Progenitor cell of endocrine pancreas (in vitro differentiated cells): Measurements from ENCODE around the gene ANKS4B. TPM values are rescaled to one million over a fixed set of nuclear protein-coding genes. Genes with fewer than 3 reads are reported as not detected.
"Not testable (repeated sequence)": the region's sequence is repeated elsewhere in the genome, so short reads cannot be mapped to it uniquely, and the experiment has no call there.

Experiments
- DNase-seq: peaks from one replicate; pipeline ENCODE4 v3.0.0; 2021; ENCODE audit warnings: low spot score; ENCODE audit not compliant: unreplicated experiment
- H3K27ac Mint-ChIP-seq: 2 replicates; pipeline ENCODE4 v1.8.0; 2021; ENCODE audit warnings: mild to moderate bottlenecking, moderate library complexity, mixed read lengths
- H3K27me3 Mint-ChIP-seq: 2 replicates; pipeline ENCODE4 v1.8.0; 2021; ENCODE audit warnings: mixed read lengths
- H3K36me3 Mint-ChIP-seq: 2 replicates; pipeline ENCODE4 v1.8.0; 2022; ENCODE audit warnings: mixed read lengths; ENCODE audit not compliant: insufficient read depth
- H3K4me1 Mint-ChIP-seq: 2 replicates; pipeline ENCODE4 v1.8.0; 2021; ENCODE audit warnings: low read depth, mixed read lengths
- H3K4me3 Mint-ChIP-seq: 2 replicates; pipeline ENCODE4 v1.8.0; 2021; ENCODE audit warnings: low read depth, mild to moderate bottlenecking, moderate library complexity, mixed read lengths
- H3K9me3 Mint-ChIP-seq: 2 replicates; pipeline ENCODE4 v1.8.0; 2021; ENCODE audit warnings: low read depth, mixed read lengths
- CTCF ChIP-seq: fragments of 200-600 bp; sonication (generic); IDR thresholded peaks from one replicate; pipeline ENCODE4 v1.5.0; 2021; ENCODE audit warnings: antibody characterized with exemption, mild to moderate bottlenecking; ENCODE audit not compliant: unreplicated experiment
- total RNA-seq: library from RNA; stranded (reverse); gene quantifications from 2 replicates; pipeline ENCODE4 v1.2.1, GENCODE V29; 2021

The ANKS4B gene
- total RNA-seq, 1 donor from 2014 or later, result 4.6 TPM

- no peaks in the 10 kb centered on the region for H3K4me1 Mint-ChIP-seq
- H3K27ac Mint-ChIP-seq, result no peak overlapping the region
- no peaks in the 10 kb centered on the region for H3K27me3 Mint-ChIP-seq
- no peak for DNase-seq
- H3K9me3 Mint-ChIP-seq, result no peaks in the 10 kb centered on the region
- no peak for TF ChIP-seq CTCF
- no peak overlapping the region for H3K4me3 Mint-ChIP-seq
- H3K36me3 Mint-ChIP-seq, result no peaks in the 10 kb centered on the region
These were observed 44.2 kb upstream of the ANKS4B start for GRCh38 chr16:21189311-21189710.

GRCh38 chr16:21190013-21190412, 43.5 kb upstream of the ANKS4B start:
- TF ChIP-seq CTCF, result no peak
- no peak for DNase-seq
- H3K27ac Mint-ChIP-seq, result no peak overlapping the region
- no peaks in the 10 kb centered on the region for H3K4me1 Mint-ChIP-seq
- no peaks in the 10 kb centered on the region for H3K36me3 Mint-ChIP-seq
- H3K4me3 Mint-ChIP-seq, result no peak overlapping the region
- no peaks in the 10 kb centered on the region for H3K9me3 Mint-ChIP-seq
- H3K27me3 Mint-ChIP-seq, result no peaks in the 10 kb centered on the region

- DNase-seq, result no peak
- H3K4me1 Mint-ChIP-seq, result no peaks in the 10 kb centered on the region
- H3K36me3 Mint-ChIP-seq, result no peaks in the 10 kb centered on the region
- no peak for TF ChIP-seq CTCF
- no peak overlapping the region for H3K4me3 Mint-ChIP-seq
- no peaks in the 10 kb centered on the region for H3K9me3 Mint-ChIP-seq
- no peak overlapping the region for H3K27ac Mint-ChIP-seq
- H3K27me3 Mint-ChIP-seq, result no peaks in the 10 kb centered on the region
These were observed 42.9 kb upstream of the ANKS4B start for GRCh38 chr16:21190599-21190998.

- Mint-ChIP-seq H3K27me3 (no peaks in the 10 kb centered on the region), H3K27ac (no peak overlapping the region), H3K4me3 (no peak overlapping the region), H3K9me3 (no peaks in the 10 kb centered on the region), H3K36me3 (no peaks in the 10 kb centered on the region), H3K4me1 (no peaks in the 10 kb centered on the region)
- no peak for DNase-seq
- TF ChIP-seq CTCF, result no peak
These were observed 40.5 kb upstream of the ANKS4B start for GRCh38 chr16:21192991-21193390.

GRCh38 chr16:21194771-21195301, 38.7 kb upstream of the ANKS4B start:
- no peak for DNase-seq
- Mint-ChIP-seq H3K4me3 (no peak overlapping the region), H3K27ac (no peak overlapping the region), H3K9me3 (no peaks in the 10 kb centered on the region), H3K27me3 (no peaks in the 10 kb centered on the region), H3K36me3 (no peaks in the 10 kb centered on the region), H3K4me1 (no peaks in the 10 kb centered on the region)
- TF ChIP-seq CTCF, result no peak

GRCh38 chr16:21195330-21195729, 38.2 kb upstream of the ANKS4B start:
- not testable (repeated sequence) for H3K4me1 Mint-ChIP-seq, H3K4me3 Mint-ChIP-seq, H3K27me3 Mint-ChIP-seq, H3K9me3 Mint-ChIP-seq, H3K27ac Mint-ChIP-seq, DNase-seq, H3K36me3 Mint-ChIP-seq
